GM12873 (cell line): ENCODE data around the gene STOML3.

Source experiments
- CTCF ChIP-seq: IDR thresholded peaks from 2 replicates; pipeline ENCODE4 v1.5.1; 2012; ENCODE audit warnings: low read depth, mild to moderate bottlenecking, moderate library complexity, low read length, control low read depth; ENCODE audit not compliant: insufficient read depth; ENCODE audit errors: missing control alignments

STOML3 gene

GRCh38 chr13:38981096-38981495, 9.5 kb downstream of the STOML3 start:
- TF ChIP-seq CTCF, result no peak

- TF ChIP-seq CTCF, result no peak
Observed at GRCh38 chr13:38980750-38981078, 9.9 kb downstream of the STOML3 start.

- TF ChIP-seq CTCF, result no peak
Observed at GRCh38 chr13:38979891-38980749, 10.5 kb downstream of the STOML3 start.

DNA sequence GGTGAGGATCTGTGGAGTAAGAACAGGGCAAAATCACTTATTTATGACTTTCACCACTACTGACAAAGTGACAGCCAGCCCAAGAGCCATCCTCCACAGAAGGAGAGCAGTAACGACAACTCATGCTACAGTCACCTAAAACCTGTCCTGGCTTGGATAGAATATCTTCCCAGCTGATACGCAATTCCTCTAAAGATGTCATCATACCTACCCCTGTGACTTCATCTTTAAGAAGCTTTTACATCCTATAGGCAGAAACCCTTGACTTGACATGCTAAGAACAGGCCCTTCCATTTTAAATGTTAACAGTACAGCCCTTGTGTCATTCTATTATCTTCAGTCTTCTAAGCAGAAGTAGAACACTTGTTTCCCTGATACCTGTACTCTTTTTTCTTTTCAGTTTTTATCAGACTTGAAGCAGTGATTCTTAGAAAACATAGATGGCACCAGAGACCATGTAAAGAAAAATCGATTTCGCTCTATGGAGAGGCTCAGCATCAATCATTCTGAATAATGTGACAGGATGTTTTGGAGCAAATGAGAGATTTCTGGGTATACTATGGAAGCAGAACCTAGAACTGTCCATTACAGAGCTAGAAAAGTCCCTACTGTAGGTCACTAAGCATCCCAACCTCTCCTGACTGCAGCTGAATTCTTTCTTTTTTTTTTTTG, 20.1 kb downstream of the STOML3 start:
- no peak for TF ChIP-seq CTCF

- TF ChIP-seq CTCF, result no peak
Observed at GRCh38 chr13:38969187-38969586, 21.4 kb downstream of the STOML3 start.

DNA sequence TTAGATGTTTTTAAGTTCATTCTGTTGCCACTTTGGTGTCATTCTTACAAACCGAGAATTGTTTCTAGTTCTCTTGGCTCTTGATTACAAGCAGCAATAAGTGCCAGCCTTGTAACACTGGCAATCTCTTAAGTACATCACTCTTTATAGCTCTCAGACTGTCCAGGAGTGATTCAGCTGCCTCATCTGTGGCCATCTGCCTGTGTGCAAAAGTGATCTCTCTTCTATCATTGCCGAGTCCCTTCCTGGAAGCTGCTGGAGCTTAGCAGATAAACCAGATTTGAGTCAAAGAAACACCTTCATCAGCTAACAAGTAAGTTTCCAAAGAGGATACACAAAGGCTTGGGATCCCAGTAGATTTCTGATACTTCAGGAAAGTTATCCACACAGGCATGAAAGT, 23.2 kb downstream of the STOML3 start:
- no peak for TF ChIP-seq CTCF

GRCh38 chr13:38965281-38965680, 25.4 kb downstream of the STOML3 start:
- TF ChIP-seq CTCF, result no peak
